ENCODE measurements around the gene LRMDA.

DNA sequence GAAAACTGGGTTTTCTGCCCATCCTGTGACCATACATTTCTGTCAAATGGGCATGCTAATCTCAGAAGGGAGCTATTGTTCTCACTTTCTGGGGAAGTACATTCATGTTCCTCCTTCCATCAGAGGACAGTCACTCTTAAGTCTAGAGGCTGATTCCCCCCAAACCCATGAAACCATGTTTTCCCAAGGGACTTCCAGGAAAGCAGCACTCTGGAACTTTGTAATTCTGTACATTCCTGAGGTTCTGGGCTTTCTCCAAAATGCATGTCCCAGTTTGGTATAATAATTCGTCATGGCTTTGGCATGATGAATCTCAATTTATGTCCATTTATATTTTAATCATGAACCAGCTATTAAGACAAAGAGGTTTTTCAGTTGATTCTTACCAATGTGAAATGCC lies 688.1 kb downstream of the LRMDA start:
- TF ChIP-seq, protein P1, sequence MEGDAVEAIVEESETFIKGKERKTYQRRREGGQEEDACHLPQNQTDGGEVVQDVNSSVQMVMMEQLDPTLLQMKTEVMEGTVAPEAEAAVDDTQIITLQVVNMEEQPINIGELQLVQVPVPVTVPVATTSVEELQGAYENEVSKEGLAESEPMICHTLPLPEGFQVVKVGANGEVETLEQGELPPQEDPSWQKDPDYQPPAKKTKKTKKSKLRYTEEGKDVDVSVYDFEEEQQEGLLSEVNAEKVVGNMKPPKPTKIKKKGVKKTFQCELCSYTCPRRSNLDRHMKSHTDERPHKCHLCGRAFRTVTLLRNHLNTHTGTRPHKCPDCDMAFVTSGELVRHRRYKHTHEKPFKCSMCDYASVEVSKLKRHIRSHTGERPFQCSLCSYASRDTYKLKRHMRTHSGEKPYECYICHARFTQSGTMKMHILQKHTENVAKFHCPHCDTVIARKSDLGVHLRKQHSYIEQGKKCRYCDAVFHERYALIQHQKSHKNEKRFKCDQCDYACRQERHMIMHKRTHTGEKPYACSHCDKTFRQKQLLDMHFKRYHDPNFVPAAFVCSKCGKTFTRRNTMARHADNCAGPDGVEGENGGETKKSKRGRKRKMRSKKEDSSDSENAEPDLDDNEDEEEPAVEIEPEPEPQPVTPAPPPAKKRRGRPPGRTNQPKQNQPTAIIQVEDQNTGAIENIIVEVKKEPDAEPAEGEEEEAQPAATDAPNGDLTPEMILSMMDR (IDR thresholded peaks at IDR 0.05): no peak
- no peak for TF ChIP-seq EP300 (IDR thresholded peaks at IDR 0.05; ENCODE audit: low read depth)
- TF ChIP-seq POLR2AphosphoS5 (IDR thresholded peaks at IDR 0.05): no peak

All from transverse colon (tissue), 4 donors.